ENCODE data around the gene TEPSIN. TPM values are rescaled to one million over a fixed set of nuclear protein-coding genes. Genes with fewer than 3 reads are reported as not detected.

Gene TEPSIN
- total and polyA plus RNA-seq, 2 of the 8 experiments (the other 6 are each of a cell fraction or from before 2014, with no cell fraction given): 22.9 to 28.0 TPM

DNA sequence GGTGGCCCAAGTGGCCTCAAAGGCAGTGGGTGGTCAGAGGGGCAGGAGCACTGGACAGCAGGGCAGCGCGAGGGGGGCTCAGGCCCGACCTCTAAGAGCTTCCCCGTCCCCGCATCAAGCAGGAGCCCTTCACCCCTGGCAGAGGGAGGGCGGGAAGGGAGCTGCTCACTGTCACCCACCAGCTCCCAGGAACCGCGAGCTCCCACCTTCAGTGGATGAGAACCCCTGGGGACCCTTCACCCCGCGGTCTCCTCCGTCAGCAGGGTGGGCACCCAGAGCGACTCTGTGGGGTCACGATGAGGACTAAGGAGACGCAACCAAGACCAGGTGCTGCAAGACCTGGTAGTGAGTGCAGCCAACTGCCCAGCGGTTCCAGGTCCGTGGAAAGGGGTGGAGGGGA is 29.7 kb downstream of the TEPSIN start:
- FAIRE-seq: no peak
- Histone ChIP-seq H4K8ac (ENCODE audit: extremely low read depth, insufficient read depth, low read length) (no peak overlapping the region; the same call in 1 of the 2 replicates), H3K14ac (ENCODE audit: insufficient read length) (no peak overlapping the region), H3K23me2 (ENCODE audit: low read depth, low read length) (peaks cover 3% of the 10 kb centered on the region; the same call in 1 of the 2 replicates), H4K91ac (replicated peaks; ENCODE audit: insufficient read length, low read length) (no peak overlapping the region), H2BK5ac (ENCODE audit: low read depth, low read length) (no peak overlapping the region), H3K18ac (ENCODE audit: extremely low read depth, low read length) (no peak overlapping the region), H4K5ac (ENCODE audit: insufficient read length, low read depth, low read length) (no peak overlapping the region), H3K23ac (ENCODE audit: insufficient read length) (no peak overlapping the region), H3K27me3 (replicated peaks in 1 of 4; ENCODE audit: control insufficient read depth in 3 of 4, extremely low read depth in 1 of 4, insufficient read depth in 3 of 4, low read length in 3 of 4) (no peaks in the 10 kb centered on the region), H2BK12ac (ENCODE audit: low read depth, low read length) (no peak overlapping the region), H3K4me3 (ENCODE audit: extremely low read depth in 1 of 4, insufficient read depth in 2 of 4, low read depth in 3 of 4, low read length in 4 of 4) (no peak overlapping the region), H3K4me2 (ENCODE audit: insufficient read depth in 1 of 2, low read depth in 2 of 2, low read length in 2 of 2) (no peak overlapping the region), H3K9me3 (ENCODE audit: insufficient read depth in 2 of 2, low read depth in 1 of 2, low read length in 1 of 2) (no peaks in the 10 kb centered on the region), H2BK120ac (replicated peaks; ENCODE audit: low read depth, low read length) (no peak overlapping the region), H3K4me1 (replicated peaks in 1 of 4; ENCODE audit: control insufficient read depth in 3 of 4, insufficient read depth in 4 of 4, low read length in 3 of 4) (no peaks in the 10 kb centered on the region; a peak in 1 of 7 replicates), H4K20me1 (replicated peaks in 1 of 2; ENCODE audit: control insufficient read depth in 1 of 2, insufficient read depth in 2 of 2, low read length in 2 of 2) (peaks cover 3 to 14% of the 10 kb centered on the region in 2 experiments), H2AFZ (ENCODE audit: low read length) (no peak overlapping the region), H3K79me1 (ENCODE audit: low read depth, low read length) (peaks cover 5% of the 10 kb centered on the region; the same call in 1 of the 2 replicates), H3K56ac (replicated peaks; ENCODE audit: insufficient read length, low read depth, low read length) (no peak overlapping the region), H3K4ac (replicated peaks; ENCODE audit: insufficient read length, low read depth, low read length) (no peak overlapping the region), H3K9ac (replicated peaks in 1 of 4; ENCODE audit: extremely low read depth in 1 of 4, low read depth in 3 of 4, low read length in 3 of 4) (no peak overlapping the region), H2BK20ac (ENCODE audit: low read length) (no peak overlapping the region), H3K79me2 (ENCODE audit: control insufficient read depth in 1 of 2, insufficient read depth in 2 of 2, low read length in 2 of 2) (no peaks in the 10 kb centered on the region; a peak in 2 of 4 replicates), H3K27ac (ENCODE audit: low read depth, low read length) (no peak overlapping the region), H2BK15ac (ENCODE audit: low read length) (no peak overlapping the region), H2AK5ac (ENCODE audit: low read depth, low read length) (no peak overlapping the region), H3K36me3 (ENCODE audit: control insufficient read depth in 2 of 4, insufficient read depth in 4 of 4, low read length in 3 of 4) (peaks cover 0 to 3% (median 0%) of the 10 kb centered on the region in 4 experiments; a peak in 3 of 8 replicates)
- CTCF ChIA-PET (ENCODE audit: partially characterized antibody): interaction anchor here (1.0 to 1.5 kb wide), 3 partner anchors 12 to 177 kb away, joined by 3 to 4 read pairs (median 3); no protein-coding TSS in a partner anchor
- POLR2A ChIA-PET (ENCODE audit: partially characterized antibody): no interaction called here
- DNase-seq (ENCODE audit: low read depth in 1 of 2, low spot score in 2 of 2): no peak
- no peak for TF ChIP-seq POLR2AphosphoS5 (IDR thresholded peaks at IDR 0.05; ENCODE audit: low read depth, low read length)
- no peak for TF ChIP-seq TAF1 (IDR thresholded peaks at IDR 0.05; ENCODE audit: low read depth, low read length)
- no peak for TF ChIP-seq CHD1 (IDR thresholded peaks at IDR 0.05; ENCODE audit: low read depth, low read length)
- no peak for TF ChIP-seq CTBP2 (IDR thresholded peaks at IDR 0.05; ENCODE audit: borderline replicate concordance, insufficient read depth, insufficient read length, low read length)
- TF ChIP-seq, protein P1, sequence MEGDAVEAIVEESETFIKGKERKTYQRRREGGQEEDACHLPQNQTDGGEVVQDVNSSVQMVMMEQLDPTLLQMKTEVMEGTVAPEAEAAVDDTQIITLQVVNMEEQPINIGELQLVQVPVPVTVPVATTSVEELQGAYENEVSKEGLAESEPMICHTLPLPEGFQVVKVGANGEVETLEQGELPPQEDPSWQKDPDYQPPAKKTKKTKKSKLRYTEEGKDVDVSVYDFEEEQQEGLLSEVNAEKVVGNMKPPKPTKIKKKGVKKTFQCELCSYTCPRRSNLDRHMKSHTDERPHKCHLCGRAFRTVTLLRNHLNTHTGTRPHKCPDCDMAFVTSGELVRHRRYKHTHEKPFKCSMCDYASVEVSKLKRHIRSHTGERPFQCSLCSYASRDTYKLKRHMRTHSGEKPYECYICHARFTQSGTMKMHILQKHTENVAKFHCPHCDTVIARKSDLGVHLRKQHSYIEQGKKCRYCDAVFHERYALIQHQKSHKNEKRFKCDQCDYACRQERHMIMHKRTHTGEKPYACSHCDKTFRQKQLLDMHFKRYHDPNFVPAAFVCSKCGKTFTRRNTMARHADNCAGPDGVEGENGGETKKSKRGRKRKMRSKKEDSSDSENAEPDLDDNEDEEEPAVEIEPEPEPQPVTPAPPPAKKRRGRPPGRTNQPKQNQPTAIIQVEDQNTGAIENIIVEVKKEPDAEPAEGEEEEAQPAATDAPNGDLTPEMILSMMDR (IDR thresholded peaks at IDR 0.05; ENCODE audit: control extremely low read depth in 1 of 3, insufficient read depth in 1 of 3, low read depth in 1 of 3, low read length in 3 of 3): no peak
- TF ChIP-seq SUZ12 (IDR thresholded peaks at IDR 0.05; ENCODE audit: low read length): no peak
- no peak for TF ChIP-seq SAP30 (IDR thresholded peaks at IDR 0.05; ENCODE audit: insufficient read depth, insufficient replicate concordance, low read length)
- no peak for TF ChIP-seq SIX5 (IDR thresholded peaks at IDR 0.05; ENCODE audit: low read depth, low read length)
- TF ChIP-seq, protein P2, sequence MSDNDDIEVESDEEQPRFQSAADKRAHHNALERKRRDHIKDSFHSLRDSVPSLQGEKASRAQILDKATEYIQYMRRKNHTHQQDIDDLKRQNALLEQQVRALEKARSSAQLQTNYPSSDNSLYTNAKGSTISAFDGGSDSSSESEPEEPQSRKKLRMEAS (IDR thresholded peaks at IDR 0.05): no peak
- no peak for TF ChIP-seq SRF (IDR thresholded peaks at IDR 0.05; ENCODE audit: low read depth, low read length)
- no peak for TF ChIP-seq EP300 (IDR thresholded peaks at IDR 0.05; ENCODE audit: borderline replicate concordance in 1 of 2, low read depth in 2 of 2, low read length in 2 of 2)
- whole genome bisulfite sequencing, 2 experiments (ENCODE audit: extremely low coverage in 1 of 2, insufficient coverage in 1 of 2, insufficient read length in 1 of 2, insufficient replicate concordance in 2 of 2, low coverage in 1 of 2, low lambda C conversion rate in 2 of 2, missing lambda C conversion rate in 1 of 2): 92% methylated on average over 13 of the region's 16 CpGs; no CpG with 5 or more reads in 1 of the 2 experiments

All from H1 (cell line).